ENCODE results near the gene RTL10. TPM values are rescaled to one million over a fixed set of nuclear protein-coding genes. Genes with fewer than 3 reads are reported as not detected.

Gene RTL10
- total and polyA plus RNA-seq, 9 donors = 7.1 to 54.3 (median 15.3) TPM

DNA sequence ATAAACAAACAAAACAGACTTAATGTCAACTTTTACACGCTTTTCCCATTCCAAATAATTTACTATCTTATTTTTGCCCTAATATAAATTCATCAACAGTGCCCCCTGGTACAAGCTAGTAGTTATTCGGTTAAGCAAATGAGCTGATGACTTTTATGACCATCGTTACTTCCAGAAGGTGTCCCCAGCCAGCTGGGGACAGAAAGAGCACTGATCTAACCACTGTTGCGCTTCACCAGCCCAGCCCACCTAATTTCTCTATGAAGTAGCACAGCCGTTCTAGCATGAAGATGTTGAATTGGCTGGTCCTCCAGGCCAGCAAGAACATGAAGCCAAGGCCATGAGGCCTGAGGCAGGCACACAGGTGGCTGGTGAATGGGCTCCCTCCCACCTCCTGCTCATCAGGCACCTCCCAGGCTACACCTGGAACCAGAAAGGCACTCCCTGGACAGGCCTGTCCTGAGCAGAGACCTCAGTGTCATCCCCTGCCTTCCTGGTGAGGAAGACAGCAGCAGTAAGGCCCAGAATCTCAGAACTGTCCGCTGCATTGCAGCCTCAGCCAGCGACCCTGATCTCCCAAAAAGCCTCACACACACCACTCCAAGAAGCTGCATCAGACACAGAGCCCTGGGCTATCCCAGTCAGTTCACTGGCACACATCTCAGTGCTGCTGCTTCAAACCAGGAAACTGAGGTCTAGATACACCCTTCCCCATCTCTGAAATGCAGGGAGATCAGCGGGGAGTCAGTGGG is 12.9 kb downstream of the RTL10 start:
- DNase-seq = no peak
- Histone ChIP-seq H3K9me3 (no peaks in the 10 kb centered on the region), H3K4me1 (ENCODE audit: insufficient read depth) (no peaks in the 10 kb centered on the region), H3K4me3 (no peak overlapping the region), H3K36me3 (no peaks in the 10 kb centered on the region), H3K27ac (no peak overlapping the region), H3K27me3 (no peaks in the 10 kb centered on the region)
- intact Hi-C loops (cut with DNase I) = loop anchor here in 1 of 4 donors (10.0 kb wide), 1 partner anchor 63 kb away; no protein-coding TSS in a partner anchor
- 85 to 88% (median 87%) methylated on average over 6 to 8 of the region's 8 CpGs for WGBS, 3 donors
- TF ChIP-seq POLR2A (IDR thresholded peaks at IDR 0.05) (no peak), EP300 (IDR thresholded peaks at IDR 0.05) (no peak)
- TF ChIP-seq, protein P1, sequence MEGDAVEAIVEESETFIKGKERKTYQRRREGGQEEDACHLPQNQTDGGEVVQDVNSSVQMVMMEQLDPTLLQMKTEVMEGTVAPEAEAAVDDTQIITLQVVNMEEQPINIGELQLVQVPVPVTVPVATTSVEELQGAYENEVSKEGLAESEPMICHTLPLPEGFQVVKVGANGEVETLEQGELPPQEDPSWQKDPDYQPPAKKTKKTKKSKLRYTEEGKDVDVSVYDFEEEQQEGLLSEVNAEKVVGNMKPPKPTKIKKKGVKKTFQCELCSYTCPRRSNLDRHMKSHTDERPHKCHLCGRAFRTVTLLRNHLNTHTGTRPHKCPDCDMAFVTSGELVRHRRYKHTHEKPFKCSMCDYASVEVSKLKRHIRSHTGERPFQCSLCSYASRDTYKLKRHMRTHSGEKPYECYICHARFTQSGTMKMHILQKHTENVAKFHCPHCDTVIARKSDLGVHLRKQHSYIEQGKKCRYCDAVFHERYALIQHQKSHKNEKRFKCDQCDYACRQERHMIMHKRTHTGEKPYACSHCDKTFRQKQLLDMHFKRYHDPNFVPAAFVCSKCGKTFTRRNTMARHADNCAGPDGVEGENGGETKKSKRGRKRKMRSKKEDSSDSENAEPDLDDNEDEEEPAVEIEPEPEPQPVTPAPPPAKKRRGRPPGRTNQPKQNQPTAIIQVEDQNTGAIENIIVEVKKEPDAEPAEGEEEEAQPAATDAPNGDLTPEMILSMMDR (IDR thresholded peaks at IDR 0.05) = no peak

- no peaks in the 10 kb centered on the region for H3K36me3 ChIP-seq
- no peaks in the 10 kb centered on the region for H3K9me3 ChIP-seq
- H3K27me3 ChIP-seq = no peaks in the 10 kb centered on the region
- WGBS, 3 donors = 94 to 95% (median 95%) methylated on average over 6 of the region's 6 CpGs
- DNase-seq = no peak
- intact Hi-C loops (cut with DNase I) = loop anchor here in 1 of 4 donors (10.0 kb wide), 1 partner anchor 64 kb away; no protein-coding TSS in a partner anchor
- no peak overlapping the region for H3K4me3 ChIP-seq
- H3K27ac ChIP-seq = no peak overlapping the region
- TF ChIP-seq POLR2A (IDR thresholded peaks at IDR 0.05) (no peak), EP300 (IDR thresholded peaks at IDR 0.05) (no peak)
- TF ChIP-seq, protein P1 (IDR thresholded peaks at IDR 0.05) = no peak
- H3K4me1 ChIP-seq (ENCODE audit: insufficient read depth) = no peaks in the 10 kb centered on the region
Measured at GRCh38 chr22:19840955-19841640, 13.6 kb downstream of the RTL10 start.

DNA sequence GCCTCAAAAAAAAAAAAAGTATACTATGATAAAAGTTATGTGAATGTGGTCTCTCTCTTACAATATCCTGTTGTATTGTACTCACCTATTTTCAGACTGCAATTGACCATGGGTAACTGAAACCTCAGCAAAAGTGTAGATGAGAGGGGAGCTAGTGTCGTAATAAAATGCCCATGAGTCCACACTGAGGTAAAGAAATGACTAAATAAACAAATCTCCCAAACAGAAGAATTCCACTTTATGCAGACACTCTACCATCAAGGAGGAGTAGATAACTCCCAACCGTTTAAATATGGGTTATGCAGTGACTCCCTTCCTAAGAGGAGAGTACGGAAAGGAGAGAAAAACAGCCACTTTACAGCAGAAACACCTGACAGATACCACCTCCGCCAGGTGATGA is 14.6 kb downstream of the RTL10 start:
- DNase-seq = no peak
- Histone ChIP-seq H3K4me1 (ENCODE audit: insufficient read depth) (no peaks in the 10 kb centered on the region), H3K9me3 (no peaks in the 10 kb centered on the region), H3K4me3 (no peak overlapping the region), H3K36me3 (no peaks in the 10 kb centered on the region), H3K27me3 (no peaks in the 10 kb centered on the region), H3K27ac (no peak overlapping the region)
- 77 to 81% (median 77%) methylated on average over 4 of the region's 4 CpGs for WGBS, 3 donors
- intact Hi-C loops (cut with DNase I) = loop anchor here in 1 of 4 donors (10.0 kb wide), 1 partner anchor 65 kb away; no protein-coding TSS in a partner anchor
- no peak for TF ChIP-seq POLR2A (IDR thresholded peaks at IDR 0.05)
- no peak for TF ChIP-seq EP300 (IDR thresholded peaks at IDR 0.05)
- TF ChIP-seq, protein P1 (IDR thresholded peaks at IDR 0.05) = no peak

- H3K9me3 ChIP-seq = no peaks in the 10 kb centered on the region
- DNase-seq = no peak
- 92 to 93% (median 92%) methylated on average over 6 of the region's 6 CpGs for WGBS, 3 donors
- intact Hi-C loops (cut with DNase I) = no loop called here
- no peak overlapping the region for H3K4me3 ChIP-seq
- no peaks in the 10 kb centered on the region for H3K36me3 ChIP-seq
- no peak overlapping the region for H3K27ac ChIP-seq
- H3K27me3 ChIP-seq = no peaks in the 10 kb centered on the region
- TF ChIP-seq EP300 (IDR thresholded peaks at IDR 0.05) (no peak), POLR2A (IDR thresholded peaks at IDR 0.05) (no peak)
- TF ChIP-seq, protein P1 (IDR thresholded peaks at IDR 0.05) = no peak
- H3K4me1 ChIP-seq (ENCODE audit: insufficient read depth) = no peaks in the 10 kb centered on the region
Measured at GRCh38 chr22:19837915-19838314, 16.8 kb downstream of the RTL10 start.

Data from ovary (tissue), 9 donors.